ENCODE measurements around the gene EFHC2.
"Not testable (repeated sequence)": the region's sequence is repeated elsewhere in the genome, so short reads cannot be mapped to it uniquely, and the experiment has no call there.

Gene EFHC2

DNA sequence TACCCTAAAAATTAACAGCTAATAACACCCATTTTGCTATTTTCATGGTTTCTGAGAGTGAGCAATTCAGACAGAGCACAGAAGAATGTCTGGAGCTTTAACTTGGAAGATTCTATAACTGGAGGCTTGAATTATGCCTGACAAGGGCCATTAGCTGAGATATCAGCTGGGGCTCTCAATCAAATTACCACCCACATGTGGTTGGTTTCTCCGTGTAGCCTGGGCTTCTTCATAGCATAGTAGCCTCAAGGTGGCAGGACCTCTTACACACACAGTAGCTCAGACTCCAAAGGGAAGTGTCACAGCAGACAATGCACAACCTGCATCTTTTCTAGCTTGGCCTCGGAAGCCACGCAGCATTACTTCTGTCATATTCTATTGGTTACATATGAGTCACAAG lies 127.3 kb downstream of the EFHC2 start:
- no peak for TF ChIP-seq CTCF (IDR thresholded peaks at IDR 0.05; ENCODE audit: borderline replicate concordance, control extremely low read depth, extremely low read depth, insufficient read depth, missing control alignments)

DNA sequence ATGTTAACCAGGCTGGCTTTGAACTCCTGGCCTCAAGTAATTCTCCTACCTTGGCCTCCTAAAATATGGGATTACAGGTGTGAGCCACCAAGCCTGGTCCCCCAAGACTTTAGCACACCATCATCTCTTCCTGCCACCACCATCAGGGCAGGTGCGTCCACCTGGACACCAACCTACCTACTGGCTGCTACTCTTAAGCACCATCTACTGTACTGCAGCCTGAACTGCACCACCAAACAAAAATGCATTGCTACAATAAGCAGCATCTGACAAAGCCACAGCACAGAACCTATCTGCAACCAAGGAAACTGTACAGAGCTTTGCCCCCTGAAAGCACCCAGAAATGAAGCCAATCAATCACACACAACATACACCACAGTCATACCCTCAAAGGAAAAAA lies 139.7 kb downstream of the EFHC2 start:
- TF ChIP-seq CTCF (IDR thresholded peaks at IDR 0.05; ENCODE audit: borderline replicate concordance, control extremely low read depth, extremely low read depth, insufficient read depth, missing control alignments) = no peak
- in situ Hi-C loops (cut with MboI; ENCODE audit: low sequenced_read_pairs, unreplicated experiment) = no loop called here
- DNase-seq (ENCODE audit: low spot score) = no peak

More for the DNA sequence above, 127.3 kb downstream of the EFHC2 start:
- no peak for DNase-seq (ENCODE audit: low spot score)
- in situ Hi-C loops (cut with MboI; ENCODE audit: low sequenced_read_pairs, unreplicated experiment) = no loop called here

DNA sequence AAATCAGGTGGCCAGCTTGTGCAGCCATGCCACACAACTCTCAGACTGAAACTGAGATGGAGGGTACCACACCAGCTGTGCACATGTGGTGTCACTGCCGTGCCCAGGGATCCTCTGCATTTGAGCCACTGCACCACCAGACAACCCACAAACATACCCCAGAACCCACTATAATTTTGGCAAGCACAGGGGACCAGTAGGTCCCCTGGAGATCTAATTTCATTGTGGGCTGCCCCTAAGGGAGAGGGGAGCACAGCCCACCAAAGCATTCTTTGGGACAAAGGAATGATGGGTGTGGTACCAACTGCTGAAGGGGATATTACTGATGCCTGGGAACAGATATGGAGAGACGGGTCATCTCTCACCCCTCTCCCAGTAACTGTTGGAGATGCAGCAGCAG lies 140.9 kb downstream of the EFHC2 start:
- TF ChIP-seq CTCF (IDR thresholded peaks at IDR 0.05; ENCODE audit: borderline replicate concordance, control extremely low read depth, extremely low read depth, insufficient read depth, missing control alignments) = no peak
- in situ Hi-C loops (cut with MboI; ENCODE audit: low sequenced_read_pairs, unreplicated experiment) = no loop called here

GRCh38 chrX:44189116-44189515 lies 154.4 kb downstream of the EFHC2 start:
- in situ Hi-C loops (cut with MboI; ENCODE audit: low sequenced_read_pairs, unreplicated experiment) = no loop called here
- DNase-seq (ENCODE audit: low spot score) = no peak
- TF ChIP-seq CTCF (IDR thresholded peaks at IDR 0.05; ENCODE audit: borderline replicate concordance, control extremely low read depth, extremely low read depth, insufficient read depth, missing control alignments) = no peak

More for the DNA sequence above, 140.9 kb downstream of the EFHC2 start:
- no peak for DNase-seq (ENCODE audit: low spot score)

DNA sequence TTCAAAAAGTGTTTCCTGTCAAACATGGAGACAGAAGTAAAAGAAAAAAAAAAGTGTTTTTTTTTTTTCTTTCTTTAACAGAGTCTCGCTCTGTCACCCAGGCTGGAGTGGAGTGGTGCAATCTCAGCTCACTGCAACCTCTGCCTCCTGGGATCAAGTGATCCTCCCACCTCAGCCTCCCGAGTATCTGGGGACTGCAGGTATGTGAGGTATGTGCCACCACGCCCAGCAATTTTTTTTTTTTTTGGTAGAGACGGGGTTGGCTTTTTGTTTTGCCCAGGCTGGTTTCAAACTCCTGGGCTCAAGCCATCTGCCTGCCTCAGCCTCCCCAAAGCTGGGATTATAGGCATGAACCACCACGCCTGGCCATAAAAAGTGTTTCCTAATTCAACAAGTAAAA lies 155.6 kb downstream of the EFHC2 start:
- DNase-seq (ENCODE audit: low spot score); in situ Hi-C loops (cut with MboI; ENCODE audit: low sequenced_read_pairs, unreplicated experiment): not testable (repeated sequence)

DNA sequence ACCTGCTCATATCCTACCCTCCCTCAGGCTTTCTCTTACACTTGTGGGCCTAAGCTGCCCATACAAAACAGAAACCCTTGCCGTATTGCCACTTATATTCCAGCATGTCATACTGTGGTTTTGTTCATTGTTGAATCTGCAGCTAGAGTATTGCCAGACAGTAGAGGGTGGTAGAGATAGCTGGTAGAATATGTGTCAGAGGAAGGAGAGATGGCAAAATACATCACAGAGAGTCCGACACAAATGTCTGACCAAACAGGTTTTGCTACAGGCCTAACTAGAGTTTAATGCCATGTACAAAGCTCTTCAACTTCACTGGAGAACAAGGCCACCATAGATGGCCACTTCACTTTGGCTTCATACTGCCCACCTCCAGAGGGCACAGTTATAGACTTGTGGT lies 160.1 kb downstream of the EFHC2 start:
- no peak for TF ChIP-seq CTCF (IDR thresholded peaks at IDR 0.05; ENCODE audit: borderline replicate concordance, control extremely low read depth, extremely low read depth, insufficient read depth, missing control alignments)
- DNase-seq (ENCODE audit: low spot score) = no peak
- in situ Hi-C loops (cut with MboI; ENCODE audit: low sequenced_read_pairs, unreplicated experiment) = no loop called here

DNA sequence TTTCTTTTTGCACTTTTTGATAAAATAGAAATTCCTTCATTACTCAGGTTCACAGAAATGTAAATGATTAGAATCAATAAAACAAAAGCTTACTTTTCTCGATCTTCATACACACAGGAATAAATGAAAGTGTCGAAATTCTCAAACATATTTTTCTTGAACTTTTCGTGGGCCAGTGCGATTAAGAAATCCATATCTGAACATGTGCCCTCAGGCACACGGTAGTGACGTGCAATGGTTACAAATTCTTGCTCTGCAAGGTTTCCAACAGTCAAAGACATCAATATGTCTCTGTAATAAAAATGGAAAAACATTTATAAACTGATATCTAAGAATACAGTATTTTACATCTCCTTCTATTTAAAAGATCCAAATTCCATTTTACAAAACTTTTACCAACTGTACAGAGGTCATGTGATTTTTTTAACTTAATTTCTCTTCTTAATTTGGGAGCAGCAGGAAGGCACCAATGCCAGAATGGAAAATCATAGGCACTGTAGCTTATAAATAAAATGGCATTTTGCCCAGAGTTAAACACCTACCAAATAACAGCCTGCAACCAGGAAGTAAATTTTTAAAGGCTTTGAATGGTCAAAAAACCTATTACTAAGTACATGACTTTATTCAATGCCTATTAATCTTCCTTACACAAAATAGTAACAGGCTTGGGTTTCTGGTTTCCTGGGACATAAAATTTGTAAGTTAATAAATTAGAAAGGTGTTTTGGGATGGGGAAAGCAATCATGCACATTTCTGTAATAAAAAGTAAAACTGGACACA lies 165.0 kb downstream of the EFHC2 start:
- no peak for DNase-seq (ENCODE audit: low spot score)
- no peak for TF ChIP-seq CTCF (IDR thresholded peaks at IDR 0.05; ENCODE audit: borderline replicate concordance, control extremely low read depth, extremely low read depth, insufficient read depth, missing control alignments)
- in situ Hi-C loops (cut with MboI; ENCODE audit: low sequenced_read_pairs, unreplicated experiment) = no loop called here

Measured in GM13976 (cell line).